ENCODE results near the gene NINJ2.

Gene NINJ2

DNA sequence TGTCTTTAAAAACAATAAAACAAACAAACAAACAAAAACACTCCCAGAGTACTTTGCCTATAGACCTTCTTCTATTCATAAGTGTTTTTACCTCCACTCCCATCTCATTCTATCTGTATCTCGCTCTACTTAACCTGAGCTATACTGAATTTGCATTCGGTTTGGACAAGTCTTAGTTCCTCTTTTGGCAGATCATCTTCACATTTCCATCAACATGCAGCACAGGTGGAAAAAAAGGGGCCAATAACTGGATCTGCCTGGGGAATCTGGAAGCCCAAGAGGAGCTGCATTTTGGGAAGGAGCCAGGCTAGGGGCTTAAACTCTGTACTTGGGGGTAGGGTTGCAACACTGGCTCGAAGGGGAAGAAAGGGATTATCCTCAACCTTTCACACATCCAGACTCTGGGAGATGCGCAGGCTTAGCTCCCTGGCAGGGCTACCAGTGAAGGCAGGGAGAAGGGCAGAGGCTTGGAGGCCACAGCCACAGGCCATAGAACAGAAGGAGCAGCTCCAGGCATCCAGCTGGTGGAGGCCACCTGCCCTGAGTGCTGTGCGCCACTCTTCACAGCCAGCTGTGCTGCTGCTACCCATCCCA, 4.1 kb downstream of the NINJ2 start:
- TF ChIP-seq, protein P1, sequence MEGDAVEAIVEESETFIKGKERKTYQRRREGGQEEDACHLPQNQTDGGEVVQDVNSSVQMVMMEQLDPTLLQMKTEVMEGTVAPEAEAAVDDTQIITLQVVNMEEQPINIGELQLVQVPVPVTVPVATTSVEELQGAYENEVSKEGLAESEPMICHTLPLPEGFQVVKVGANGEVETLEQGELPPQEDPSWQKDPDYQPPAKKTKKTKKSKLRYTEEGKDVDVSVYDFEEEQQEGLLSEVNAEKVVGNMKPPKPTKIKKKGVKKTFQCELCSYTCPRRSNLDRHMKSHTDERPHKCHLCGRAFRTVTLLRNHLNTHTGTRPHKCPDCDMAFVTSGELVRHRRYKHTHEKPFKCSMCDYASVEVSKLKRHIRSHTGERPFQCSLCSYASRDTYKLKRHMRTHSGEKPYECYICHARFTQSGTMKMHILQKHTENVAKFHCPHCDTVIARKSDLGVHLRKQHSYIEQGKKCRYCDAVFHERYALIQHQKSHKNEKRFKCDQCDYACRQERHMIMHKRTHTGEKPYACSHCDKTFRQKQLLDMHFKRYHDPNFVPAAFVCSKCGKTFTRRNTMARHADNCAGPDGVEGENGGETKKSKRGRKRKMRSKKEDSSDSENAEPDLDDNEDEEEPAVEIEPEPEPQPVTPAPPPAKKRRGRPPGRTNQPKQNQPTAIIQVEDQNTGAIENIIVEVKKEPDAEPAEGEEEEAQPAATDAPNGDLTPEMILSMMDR (IDR thresholded peaks at IDR 0.05; ENCODE audit: low read depth, low read length) = no peak

DNA sequence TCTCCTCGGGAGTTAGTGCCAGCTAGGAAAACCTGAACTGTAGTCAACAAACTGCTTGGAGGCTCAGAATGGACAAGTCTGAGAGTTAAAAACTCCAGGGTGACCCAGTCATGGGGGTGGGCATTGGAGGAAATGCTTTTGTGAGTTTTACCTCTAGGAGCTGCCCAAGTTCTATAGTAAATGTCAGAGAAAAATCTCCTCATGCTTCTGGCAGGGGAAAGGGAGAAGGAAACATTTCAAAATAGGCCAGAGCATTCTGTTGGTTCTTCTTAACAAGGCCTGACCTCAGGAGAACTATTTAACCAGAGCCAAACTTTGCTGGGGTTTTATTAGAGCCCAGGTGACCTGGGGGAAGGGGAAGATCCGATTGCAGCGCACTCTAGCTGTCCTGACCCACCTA, 12.3 kb downstream of the NINJ2 start:
- no peak overlapping the region for H3K4me3 ChIP-seq (ENCODE audit: low read depth, low read length)
- TF ChIP-seq, protein P1 (IDR thresholded peaks at IDR 0.05; ENCODE audit: low read depth, low read length) = no peak

More for the DNA sequence above, 4.1 kb downstream of the NINJ2 start:
- H3K4me3 ChIP-seq (ENCODE audit: low read depth, low read length) = no peak overlapping the region

DNA sequence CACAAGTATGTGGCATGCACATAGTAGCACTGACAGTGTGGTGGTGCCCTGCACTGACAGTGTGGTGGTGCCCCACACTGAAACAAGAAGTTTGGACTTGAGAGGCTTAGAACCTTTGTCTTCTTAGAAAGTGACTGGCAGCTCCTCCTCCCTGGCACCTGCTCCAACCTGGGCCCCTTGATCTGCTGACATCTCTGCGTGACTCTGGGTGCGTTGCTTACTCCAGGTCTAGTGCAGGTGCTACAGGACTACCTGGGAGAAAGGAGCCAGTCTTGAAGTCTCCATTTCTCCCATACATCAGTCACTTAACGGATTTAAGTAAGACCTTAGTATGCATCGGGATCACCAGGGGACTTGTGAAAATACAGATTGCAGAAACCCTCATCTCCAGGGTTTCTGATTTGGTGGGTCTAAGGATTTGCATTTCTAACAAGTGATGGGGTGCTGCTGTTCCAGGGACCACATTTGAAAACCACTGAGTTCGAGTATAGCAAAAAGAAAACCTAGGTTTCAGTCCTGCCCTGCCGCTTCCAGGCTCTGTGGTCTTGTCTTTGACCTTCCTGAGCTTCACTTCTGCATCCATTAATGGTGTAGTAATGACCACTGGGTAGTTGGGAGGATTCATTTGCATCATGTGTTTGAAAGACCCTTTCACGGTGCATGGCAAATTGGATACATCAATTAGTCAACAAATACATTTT, 15.7 kb downstream of the NINJ2 start:
- TF ChIP-seq, protein P1 (IDR thresholded peaks at IDR 0.05; ENCODE audit: low read depth, low read length) = no peak
- no peak overlapping the region for H3K4me3 ChIP-seq (ENCODE audit: low read depth, low read length)

DNA sequence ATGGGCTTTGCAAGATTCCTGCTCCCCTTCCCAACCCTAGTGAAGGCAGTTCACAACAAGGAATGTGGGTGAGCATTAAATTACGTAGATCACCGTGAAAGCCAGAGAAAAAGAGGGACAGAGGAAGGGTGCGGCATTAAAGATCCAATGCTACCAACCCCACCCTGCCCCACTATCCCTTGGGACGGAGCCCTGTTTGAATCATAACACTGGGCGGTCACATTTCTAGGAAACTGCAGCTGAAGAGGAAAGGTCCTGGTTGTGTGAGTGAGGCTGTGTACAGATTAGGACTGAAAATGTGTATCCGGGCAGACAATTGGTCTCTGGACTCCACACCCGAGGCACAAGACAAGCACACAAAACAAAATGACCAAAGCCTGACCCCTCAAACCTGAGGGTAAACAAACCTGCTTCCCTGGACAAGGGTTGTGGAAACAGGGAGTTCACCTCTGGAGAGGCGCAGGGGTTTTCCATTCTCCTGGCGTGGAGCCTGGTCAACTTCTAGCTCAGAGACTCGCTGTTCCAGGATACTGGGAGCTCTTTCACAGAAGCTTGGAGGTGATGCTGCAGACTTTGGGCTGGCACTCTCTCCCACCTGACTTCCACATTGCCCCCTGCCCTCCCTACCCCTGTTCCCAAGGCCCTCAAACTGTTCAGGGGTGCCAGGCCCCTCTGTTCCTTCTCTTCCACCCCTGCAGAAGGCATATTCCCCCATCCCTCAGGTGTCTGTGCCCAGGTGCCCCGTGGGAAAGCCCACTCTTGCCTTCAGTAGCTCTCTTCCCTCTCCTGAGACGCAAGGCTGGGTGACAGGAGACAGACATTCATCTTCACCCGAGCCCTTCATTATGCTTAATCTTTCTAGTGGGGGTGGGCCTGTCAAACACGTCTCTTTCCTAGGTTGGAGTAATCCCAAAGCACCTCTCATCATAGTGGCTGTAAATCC, 16.5 kb downstream of the NINJ2 start:
- TF ChIP-seq, protein P1 (IDR thresholded peaks at IDR 0.05; ENCODE audit: low read depth, low read length) = no peak

DNA sequence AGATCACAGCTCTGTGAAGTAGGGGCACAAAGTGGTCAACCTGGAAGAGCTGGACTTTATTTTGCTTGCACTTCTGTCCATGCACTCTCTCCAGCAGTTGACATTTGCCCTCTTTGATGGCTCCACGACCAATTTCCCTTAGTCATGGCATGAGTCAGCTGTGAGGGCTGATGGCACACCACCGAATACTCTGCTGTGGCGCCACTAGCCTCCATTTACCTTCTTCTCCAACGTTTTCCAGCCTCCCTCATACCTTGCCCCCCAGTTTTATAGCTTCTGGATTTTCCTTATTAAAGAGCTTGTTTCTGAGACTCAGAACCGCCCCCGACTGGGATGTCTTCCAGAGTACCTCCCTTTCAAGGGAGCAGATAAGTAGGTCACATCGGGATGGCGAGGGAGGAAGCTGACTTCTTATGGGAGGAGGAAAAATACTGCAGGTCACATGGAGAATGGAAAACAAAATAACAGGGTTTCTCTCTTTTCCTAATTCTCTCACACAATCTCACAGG, 17.6 kb downstream of the NINJ2 start:
- H3K4me3 ChIP-seq (ENCODE audit: low read depth, low read length) = no peak overlapping the region
- TF ChIP-seq, protein P1 (IDR thresholded peaks at IDR 0.05; ENCODE audit: low read depth, low read length) = no peak

More for the DNA sequence above, 16.5 kb downstream of the NINJ2 start:
- no peak overlapping the region for H3K4me3 ChIP-seq (ENCODE audit: low read depth, low read length)

DNA sequence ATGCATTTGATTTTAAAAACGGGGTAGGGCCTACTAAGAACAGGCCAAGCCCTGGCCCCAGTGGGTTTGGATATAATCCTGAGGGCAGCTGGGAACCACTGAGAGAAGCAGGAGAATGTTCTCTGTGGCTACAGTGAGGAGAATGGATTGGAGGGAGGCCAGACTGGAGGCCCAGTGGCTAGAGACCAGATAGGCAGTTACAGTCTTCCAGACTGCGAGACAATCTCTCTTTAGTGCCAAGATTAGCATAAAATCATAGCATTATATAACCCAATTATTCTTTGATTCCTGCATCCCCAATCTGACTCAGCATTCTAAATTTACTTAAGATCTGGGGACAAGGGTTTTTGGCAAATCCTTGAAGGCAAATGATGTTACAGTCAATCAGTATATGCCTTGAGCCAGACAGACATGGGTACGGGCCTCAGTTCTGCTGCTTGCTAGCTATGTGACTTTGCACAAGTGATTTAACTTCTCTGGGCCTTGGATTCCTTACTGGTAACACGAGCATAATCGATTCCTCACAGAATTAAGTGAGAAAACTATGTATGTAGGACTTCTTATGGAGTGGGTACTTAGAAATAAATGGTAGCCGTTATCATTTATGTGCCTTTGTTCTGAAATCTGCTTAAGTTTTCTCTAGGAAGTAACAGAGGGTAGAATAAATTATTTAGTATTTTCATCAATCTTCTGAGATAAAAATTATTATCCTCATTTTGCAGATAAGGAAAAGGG, 18.3 kb downstream of the NINJ2 start:
- TF ChIP-seq, protein P1 (IDR thresholded peaks at IDR 0.05; ENCODE audit: low read depth, low read length) = no peak
- no peak overlapping the region for H3K4me3 ChIP-seq (ENCODE audit: low read depth, low read length)
